Subcutaneous adipose tissue (tissue), 4 donors: ENCODE measurements around the gene CCDC47. TPM values are rescaled to one million over a fixed set of nuclear protein-coding genes. Genes with fewer than 3 reads are reported as not detected.

Experiments
- total RNA-seq, 4 donors: library from RNA; depleted of rRNA; stranded (reverse); fragments of >200 nt; gene quantifications; one replicate each; pipeline ENCODE4 v1.1.0, GENCODE V29; 2016
- TF ChIP-seq, protein P1 (sequence below): fragments of 450-650 bp; IDR thresholded peaks from one replicate; pipeline ENCODE4 v1.5.1; 2016; ENCODE audit warnings: low read depth, mild to moderate bottlenecking, control low read depth, antibody characterized with exemption, moderate library complexity

The CCDC47 gene
- total RNA-seq, 4 donors from 2014 or later = 45.6 to 60.0 (median 51.3) TPM

DNA sequence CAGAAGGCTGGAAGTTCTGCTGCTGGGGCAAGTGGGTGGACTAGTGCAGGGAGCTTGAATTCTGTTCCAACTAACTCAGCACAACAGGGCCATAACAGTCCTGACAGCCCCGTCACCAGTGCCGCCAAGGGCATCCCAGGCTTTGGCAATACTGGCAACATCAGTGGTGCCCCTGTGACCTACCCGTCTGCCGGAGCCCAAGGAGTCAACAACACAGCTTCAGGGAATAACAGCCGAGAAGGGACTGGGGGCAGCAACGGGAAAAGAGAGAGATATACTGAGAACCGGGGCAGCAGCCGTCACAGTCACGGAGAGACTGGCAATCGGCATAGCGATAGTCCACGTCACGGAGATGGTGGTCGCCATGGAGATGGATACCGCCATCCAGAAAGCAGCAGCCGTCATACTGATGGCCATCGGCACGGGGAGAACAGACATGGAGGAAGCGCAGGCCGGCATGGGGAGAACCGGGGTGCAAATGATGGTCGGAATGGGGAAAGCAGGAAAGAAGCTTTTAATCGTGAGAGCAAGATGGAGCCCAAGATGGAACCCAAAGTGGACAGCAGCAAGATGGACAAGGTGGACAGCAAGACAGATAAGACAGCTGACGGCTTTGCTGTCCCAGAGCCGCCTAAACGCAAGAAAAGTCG is 44.5 kb upstream of the CCDC47 start:
- TF ChIP-seq, protein P1, sequence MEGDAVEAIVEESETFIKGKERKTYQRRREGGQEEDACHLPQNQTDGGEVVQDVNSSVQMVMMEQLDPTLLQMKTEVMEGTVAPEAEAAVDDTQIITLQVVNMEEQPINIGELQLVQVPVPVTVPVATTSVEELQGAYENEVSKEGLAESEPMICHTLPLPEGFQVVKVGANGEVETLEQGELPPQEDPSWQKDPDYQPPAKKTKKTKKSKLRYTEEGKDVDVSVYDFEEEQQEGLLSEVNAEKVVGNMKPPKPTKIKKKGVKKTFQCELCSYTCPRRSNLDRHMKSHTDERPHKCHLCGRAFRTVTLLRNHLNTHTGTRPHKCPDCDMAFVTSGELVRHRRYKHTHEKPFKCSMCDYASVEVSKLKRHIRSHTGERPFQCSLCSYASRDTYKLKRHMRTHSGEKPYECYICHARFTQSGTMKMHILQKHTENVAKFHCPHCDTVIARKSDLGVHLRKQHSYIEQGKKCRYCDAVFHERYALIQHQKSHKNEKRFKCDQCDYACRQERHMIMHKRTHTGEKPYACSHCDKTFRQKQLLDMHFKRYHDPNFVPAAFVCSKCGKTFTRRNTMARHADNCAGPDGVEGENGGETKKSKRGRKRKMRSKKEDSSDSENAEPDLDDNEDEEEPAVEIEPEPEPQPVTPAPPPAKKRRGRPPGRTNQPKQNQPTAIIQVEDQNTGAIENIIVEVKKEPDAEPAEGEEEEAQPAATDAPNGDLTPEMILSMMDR = no peak

DNA sequence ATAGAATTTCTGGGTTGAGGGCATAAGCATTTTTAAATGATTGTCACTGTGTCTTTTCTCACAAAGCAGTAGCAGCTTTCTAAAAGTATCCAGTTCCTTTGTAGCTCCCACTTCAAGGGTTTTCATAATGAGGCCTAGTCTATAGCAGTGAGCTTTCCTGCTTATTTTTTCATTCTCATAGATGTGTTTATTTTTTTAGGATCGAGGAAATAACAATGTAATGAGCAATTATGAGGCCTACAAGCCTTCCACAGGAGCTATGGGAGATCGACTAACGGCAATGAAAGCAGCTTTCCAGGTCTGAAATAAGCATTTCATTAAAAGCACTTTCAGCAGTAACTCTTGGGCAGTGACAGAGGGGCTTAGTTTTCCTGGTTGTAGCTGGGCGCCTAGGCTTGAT is 43.3 kb upstream of the CCDC47 start:
- TF ChIP-seq, protein P1 = no peak

DNA sequence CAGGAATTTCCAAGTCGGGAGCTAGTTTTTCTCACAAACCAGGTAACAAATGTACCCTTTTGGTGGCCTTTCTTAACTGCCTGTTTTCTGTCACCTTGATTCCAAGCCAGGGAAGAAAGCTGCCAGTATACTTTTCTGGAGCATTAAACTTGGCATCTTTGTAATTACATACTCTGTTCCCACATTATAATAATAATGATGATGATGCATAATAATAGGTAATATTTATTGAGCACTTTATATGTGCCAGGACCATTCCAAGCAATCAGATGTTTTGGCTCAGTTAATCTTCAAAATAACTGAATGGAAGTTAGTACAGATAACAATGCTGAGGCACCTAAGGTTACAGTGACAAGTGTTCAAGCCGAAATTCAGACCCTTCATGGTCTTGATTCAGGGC is 42.7 kb upstream of the CCDC47 start:
- TF ChIP-seq, protein P1 = no peak

DNA sequence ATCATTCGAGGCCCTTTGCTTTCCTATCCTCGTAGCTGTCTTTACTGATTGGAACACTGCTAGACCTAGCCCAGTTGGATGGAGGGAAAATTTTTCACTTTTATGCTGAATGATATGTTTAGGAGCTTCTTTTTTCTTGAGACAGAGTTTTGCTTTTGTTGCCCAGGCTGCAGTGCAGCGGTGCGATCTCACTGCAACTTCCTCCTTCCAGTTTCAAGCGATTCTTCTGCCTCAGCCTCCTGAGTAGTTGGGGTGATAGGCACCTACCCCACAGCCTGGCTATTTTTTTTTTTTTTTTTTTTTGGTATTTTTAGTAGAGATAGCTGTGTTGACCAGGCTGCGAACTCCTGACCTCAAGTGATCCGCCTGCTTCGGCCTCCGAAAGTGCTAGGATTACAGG is 36.6 kb upstream of the CCDC47 start:
- TF ChIP-seq, protein P1 = no peak

DNA sequence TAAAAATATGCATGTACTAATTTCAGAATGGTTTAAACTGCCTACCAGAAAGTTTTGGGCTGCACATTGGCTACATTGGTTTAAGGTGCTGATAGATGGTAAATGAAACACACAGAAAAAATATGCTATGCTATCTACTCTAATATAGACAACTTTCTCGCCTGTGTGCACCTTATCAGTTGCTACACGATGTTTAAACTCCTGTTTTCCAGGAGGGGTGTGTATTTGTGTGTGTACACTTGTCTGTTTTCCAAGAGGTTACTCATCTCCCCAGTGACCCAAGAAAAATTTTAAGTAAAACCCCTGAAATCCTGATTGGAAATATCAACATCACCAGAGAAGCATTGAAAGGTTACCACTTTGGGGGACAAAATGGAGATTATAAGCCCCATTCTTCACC is 32.2 kb upstream of the CCDC47 start:
- TF ChIP-seq, protein P1 = no peak

DNA sequence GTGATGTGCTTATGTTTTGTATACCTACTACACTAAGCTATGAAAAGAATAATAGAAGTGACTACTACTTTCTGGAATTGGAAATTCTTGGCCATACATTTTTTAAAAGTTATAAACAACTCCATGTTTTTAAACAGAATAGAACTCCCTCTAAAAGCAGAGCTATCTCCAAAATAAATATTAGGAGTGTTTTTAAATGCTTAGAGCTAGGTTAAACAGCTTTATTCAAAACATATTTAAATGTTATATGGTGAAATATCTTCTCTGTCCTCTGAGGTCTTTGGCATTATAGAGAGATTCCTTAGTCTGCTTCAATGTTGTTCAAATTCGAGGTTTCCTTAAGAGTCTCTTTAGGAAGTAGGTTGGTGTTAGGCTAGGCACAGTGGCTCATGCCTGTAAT is 30.9 kb upstream of the CCDC47 start:
- TF ChIP-seq, protein P1 = no peak

DNA sequence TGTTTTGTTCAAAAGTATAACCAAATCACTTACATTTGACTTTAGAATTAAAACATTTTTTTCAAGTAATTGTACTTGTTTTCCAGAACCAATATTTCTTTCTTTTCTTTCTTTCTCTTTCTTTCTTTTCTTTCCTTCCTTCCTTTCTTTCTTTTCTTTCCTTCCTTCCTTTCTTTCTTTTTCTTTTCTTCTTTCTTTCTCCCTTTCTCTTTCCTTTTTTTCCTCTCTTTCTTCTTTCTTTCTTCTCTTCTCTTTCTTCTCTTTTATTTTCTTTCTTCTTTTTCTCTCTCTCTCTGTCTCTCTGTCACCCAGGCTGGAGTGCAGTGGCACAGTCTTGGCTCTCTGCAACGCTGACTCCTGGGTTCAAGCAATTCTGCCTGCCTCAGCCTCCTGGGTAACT is 27.4 kb upstream of the CCDC47 start:
- TF ChIP-seq, protein P1 = no peak
